Measurements from ENCODE around the gene LTBP2. TPM values are rescaled to one million over a fixed set of nuclear protein-coding genes. Genes with fewer than 3 reads are reported as not detected.

LTBP2 gene
- total and polyA plus RNA-seq, 2 of the 8 experiments (the other 6 are each of a cell fraction or from before 2014, with no cell fraction given), result 0.48 to 0.89 TPM

DNA sequence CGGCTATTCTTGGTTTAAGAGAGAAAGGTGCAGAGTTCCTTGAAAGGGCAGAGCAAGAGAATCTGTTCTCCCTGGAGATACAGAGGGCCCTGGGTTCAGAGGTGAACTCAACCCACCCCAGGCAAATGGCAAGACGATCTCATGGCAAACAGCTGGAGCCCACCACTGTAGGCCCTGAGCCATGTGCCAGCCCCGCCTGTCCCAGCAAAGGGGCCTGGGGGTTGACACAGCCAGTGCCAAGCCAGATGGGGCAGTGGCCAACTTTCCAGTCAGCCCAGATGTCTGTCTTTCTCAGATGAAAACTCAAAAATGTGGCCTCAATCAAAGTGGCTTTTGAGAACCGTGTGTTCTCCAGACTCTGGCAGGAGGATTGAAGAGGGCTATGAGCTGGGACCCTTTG, 66.7 kb downstream of the LTBP2 start (continued):
- TF ChIP-seq, protein P1, sequence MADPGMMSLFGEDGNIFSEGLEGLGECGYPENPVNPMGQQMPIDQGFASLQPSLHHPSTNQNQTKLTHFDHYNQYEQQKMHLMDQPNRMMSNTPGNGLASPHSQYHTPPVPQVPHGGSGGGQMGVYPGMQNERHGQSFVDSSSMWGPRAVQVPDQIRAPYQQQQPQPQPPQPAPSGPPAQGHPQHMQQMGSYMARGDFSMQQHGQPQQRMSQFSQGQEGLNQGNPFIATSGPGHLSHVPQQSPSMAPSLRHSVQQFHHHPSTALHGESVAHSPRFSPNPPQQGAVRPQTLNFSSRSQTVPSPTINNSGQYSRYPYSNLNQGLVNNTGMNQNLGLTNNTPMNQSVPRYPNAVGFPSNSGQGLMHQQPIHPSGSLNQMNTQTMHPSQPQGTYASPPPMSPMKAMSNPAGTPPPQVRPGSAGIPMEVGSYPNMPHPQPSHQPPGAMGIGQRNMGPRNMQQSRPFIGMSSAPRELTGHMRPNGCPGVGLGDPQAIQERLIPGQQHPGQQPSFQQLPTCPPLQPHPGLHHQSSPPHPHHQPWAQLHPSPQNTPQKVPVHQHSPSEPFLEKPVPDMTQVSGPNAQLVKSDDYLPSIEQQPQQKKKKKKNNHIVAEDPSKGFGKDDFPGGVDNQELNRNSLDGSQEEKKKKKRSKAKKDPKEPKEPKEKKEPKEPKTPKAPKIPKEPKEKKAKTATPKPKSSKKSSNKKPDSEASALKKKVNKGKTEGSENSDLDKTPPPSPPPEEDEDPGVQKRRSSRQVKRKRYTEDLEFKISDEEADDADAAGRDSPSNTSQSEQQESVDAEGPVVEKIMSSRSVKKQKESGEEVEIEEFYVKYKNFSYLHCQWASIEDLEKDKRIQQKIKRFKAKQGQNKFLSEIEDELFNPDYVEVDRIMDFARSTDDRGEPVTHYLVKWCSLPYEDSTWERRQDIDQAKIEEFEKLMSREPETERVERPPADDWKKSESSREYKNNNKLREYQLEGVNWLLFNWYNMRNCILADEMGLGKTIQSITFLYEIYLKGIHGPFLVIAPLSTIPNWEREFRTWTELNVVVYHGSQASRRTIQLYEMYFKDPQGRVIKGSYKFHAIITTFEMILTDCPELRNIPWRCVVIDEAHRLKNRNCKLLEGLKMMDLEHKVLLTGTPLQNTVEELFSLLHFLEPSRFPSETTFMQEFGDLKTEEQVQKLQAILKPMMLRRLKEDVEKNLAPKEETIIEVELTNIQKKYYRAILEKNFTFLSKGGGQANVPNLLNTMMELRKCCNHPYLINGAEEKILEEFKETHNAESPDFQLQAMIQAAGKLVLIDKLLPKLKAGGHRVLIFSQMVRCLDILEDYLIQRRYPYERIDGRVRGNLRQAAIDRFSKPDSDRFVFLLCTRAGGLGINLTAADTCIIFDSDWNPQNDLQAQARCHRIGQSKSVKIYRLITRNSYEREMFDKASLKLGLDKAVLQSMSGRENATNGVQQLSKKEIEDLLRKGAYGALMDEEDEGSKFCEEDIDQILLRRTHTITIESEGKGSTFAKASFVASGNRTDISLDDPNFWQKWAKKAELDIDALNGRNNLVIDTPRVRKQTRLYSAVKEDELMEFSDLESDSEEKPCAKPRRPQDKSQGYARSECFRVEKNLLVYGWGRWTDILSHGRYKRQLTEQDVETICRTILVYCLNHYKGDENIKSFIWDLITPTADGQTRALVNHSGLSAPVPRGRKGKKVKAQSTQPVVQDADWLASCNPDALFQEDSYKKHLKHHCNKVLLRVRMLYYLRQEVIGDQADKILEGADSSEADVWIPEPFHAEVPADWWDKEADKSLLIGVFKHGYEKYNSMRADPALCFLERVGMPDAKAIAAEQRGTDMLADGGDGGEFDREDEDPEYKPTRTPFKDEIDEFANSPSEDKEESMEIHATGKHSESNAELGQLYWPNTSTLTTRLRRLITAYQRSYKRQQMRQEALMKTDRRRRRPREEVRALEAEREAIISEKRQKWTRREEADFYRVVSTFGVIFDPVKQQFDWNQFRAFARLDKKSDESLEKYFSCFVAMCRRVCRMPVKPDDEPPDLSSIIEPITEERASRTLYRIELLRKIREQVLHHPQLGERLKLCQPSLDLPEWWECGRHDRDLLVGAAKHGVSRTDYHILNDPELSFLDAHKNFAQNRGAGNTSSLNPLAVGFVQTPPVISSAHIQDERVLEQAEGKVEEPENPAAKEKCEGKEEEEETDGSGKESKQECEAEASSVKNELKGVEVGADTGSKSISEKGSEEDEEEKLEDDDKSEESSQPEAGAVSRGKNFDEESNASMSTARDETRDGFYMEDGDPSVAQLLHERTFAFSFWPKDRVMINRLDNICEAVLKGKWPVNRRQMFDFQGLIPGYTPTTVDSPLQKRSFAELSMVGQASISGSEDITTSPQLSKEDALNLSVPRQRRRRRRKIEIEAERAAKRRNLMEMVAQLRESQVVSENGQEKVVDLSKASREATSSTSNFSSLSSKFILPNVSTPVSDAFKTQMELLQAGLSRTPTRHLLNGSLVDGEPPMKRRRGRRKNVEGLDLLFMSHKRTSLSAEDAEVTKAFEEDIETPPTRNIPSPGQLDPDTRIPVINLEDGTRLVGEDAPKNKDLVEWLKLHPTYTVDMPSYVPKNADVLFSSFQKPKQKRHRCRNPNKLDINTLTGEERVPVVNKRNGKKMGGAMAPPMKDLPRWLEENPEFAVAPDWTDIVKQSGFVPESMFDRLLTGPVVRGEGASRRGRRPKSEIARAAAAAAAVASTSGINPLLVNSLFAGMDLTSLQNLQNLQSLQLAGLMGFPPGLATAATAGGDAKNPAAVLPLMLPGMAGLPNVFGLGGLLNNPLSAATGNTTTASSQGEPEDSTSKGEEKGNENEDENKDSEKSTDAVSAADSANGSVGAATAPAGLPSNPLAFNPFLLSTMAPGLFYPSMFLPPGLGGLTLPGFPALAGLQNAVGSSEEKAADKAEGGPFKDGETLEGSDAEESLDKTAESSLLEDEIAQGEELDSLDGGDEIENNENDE (IDR thresholded peaks at IDR 0.05; ENCODE audit: insufficient replicate concordance, low read length), result no peak
- TF ChIP-seq GABPA (IDR thresholded peaks at IDR 0.05; ENCODE audit: borderline replicate concordance, insufficient read depth, low read length) (no peak), CTBP2 (IDR thresholded peaks at IDR 0.05; ENCODE audit: borderline replicate concordance, insufficient read depth, insufficient read length, low read length) (no peak), SAP30 (IDR thresholded peaks at IDR 0.05; ENCODE audit: insufficient read depth, insufficient replicate concordance, low read length) (no peak), RNF2 (IDR thresholded peaks at IDR 0.05; ENCODE audit: borderline replicate concordance, low read depth, low read length, missing control alignments, poor library complexity, severe bottlenecking) (no peak), CEBPB (IDR thresholded peaks at IDR 0.05; ENCODE audit: low read depth, low read length) (no peak), TBP (IDR thresholded peaks at IDR 0.05; ENCODE audit: low read depth, low read length) (no peak), EP300 (IDR thresholded peaks at IDR 0.05; ENCODE audit: borderline replicate concordance in 1 of 2, low read depth in 2 of 2, low read length in 2 of 2) (no peak), SRF (IDR thresholded peaks at IDR 0.05; ENCODE audit: low read depth, low read length) (no peak)
- TF ChIP-seq, protein P2, sequence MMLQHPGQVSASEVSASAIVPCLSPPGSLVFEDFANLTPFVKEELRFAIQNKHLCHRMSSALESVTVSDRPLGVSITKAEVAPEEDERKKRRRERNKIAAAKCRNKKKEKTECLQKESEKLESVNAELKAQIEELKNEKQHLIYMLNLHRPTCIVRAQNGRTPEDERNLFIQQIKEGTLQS (IDR thresholded peaks at IDR 0.05; ENCODE audit: insufficient read depth, low read depth, low read length), result no peak

Measured in H1 (cell line).